HepG2 (cell line): ENCODE results near the gene DDC. TPM values are rescaled to one million over a fixed set of nuclear protein-coding genes. Genes with fewer than 3 reads are reported as not detected.

Experiments
- ADNP ChIP-seq: sonication (generic); formaldehyde crosslinking; IDR thresholded peaks from 2 replicates; pipeline ENCODE4 v1.4.0; 2020; ENCODE audit warnings: missing genetic modification reagents
- BRCA1 ChIP-seq: sonication (generic); formaldehyde crosslinking; IDR thresholded peaks from 2 replicates; pipeline ENCODE4 v1.4.0; 2020; ENCODE audit warnings: missing genetic modification reagents
- CAMTA2 ChIP-seq: sonication (generic); formaldehyde crosslinking; IDR thresholded peaks from 2 replicates; pipeline ENCODE4 v1.4.0; 2020; ENCODE audit warnings: mild to moderate bottlenecking, missing genetic modification reagents, borderline replicate concordance
- CSRNP1 ChIP-seq: sonication (generic); formaldehyde crosslinking; IDR thresholded peaks from 2 replicates; pipeline ENCODE4 v1.8.1; 2023; ENCODE audit warnings: mild to moderate bottlenecking, missing genetic modification reagents
- DNMT1 ChIP-seq: sonication (generic); formaldehyde crosslinking; IDR thresholded peaks from 2 replicates; pipeline ENCODE4 v1.5.1; 2020; ENCODE audit warnings: mild to moderate bottlenecking, missing genetic modification reagents
- GMEB1 ChIP-seq: sonication (generic); formaldehyde crosslinking; IDR thresholded peaks from 2 replicates; pipeline ENCODE4 v1.5.1; 2020; ENCODE audit warnings: missing genetic modification reagents, mild to moderate bottlenecking, borderline replicate concordance
- HNF1B ChIP-seq: sonication (generic); formaldehyde crosslinking; IDR thresholded peaks from 2 replicates; pipeline ENCODE4 v1.5.1; 2020; ENCODE audit warnings: mild to moderate bottlenecking, moderate library complexity, missing genetic modification reagents
- MYPOP ChIP-seq: sonication (generic); formaldehyde crosslinking; IDR thresholded peaks from 2 replicates; pipeline ENCODE4 v1.8.1; 2023; ENCODE audit warnings: mild to moderate bottlenecking, moderate library complexity, missing genetic modification reagents
- POLR2A ChIP-seq, 2 experiments: IDR thresholded peaks; 2 replicates each; pipeline ENCODE4 v1.6.1; 2011; ENCODE audit warnings: low read depth in 2 of 2, low read length in 2 of 2, mild to moderate bottlenecking in 1 of 2, moderate library complexity in 1 of 2; ENCODE audit not compliant: insufficient read depth in 1 of 2
- RARA ChIP-seq: IDR thresholded peaks from 2 replicates; pipeline ENCODE4 v1.6.1; 2016; ENCODE audit warnings: missing genetic modification reagents, missing compliant biosample characterization
- TCF12 ChIP-seq, 2 experiments: fragments of 450-650 bp in 1 of 2; sonication (generic) in 1 of 2; formaldehyde crosslinking in 1 of 2; IDR thresholded peaks; 2 replicates each; pipeline versions ENCODE4 v1.6.1 to v1.8.0; 2017 to 2022; ENCODE audit warnings: antibody characterized with exemption in 1 of 2, mild to moderate bottlenecking in 1 of 2, missing genetic modification reagents in 1 of 2, moderate library complexity in 1 of 2
- ZMAT3 ChIP-seq: sonication (generic); formaldehyde crosslinking; conservative IDR thresholded peaks from 2 replicates; pipeline ENCODE4 v1.7.0; 2021; ENCODE audit warnings: missing genetic modification reagents
- ZNF549 ChIP-seq: sonication (generic); formaldehyde crosslinking; IDR thresholded peaks from 2 replicates; pipeline ENCODE4 v1.5.0; 2020; ENCODE audit warnings: missing genetic modification reagents
- ZNF768 ChIP-seq: sonication (generic); formaldehyde crosslinking; IDR thresholded peaks from 2 replicates; pipeline ENCODE4 v1.4.0; 2020; ENCODE audit warnings: missing genetic modification reagents
- ZNF781 ChIP-seq: sonication (generic); formaldehyde crosslinking; IDR thresholded peaks from 2 replicates; pipeline ENCODE4 v1.5.1; 2020; ENCODE audit warnings: borderline replicate concordance, mild to moderate bottlenecking, missing genetic modification reagents; ENCODE audit errors: not compliant biosample characterization
- ZSCAN5A ChIP-seq: sonication (generic); formaldehyde crosslinking; IDR thresholded peaks from 2 replicates; pipeline ENCODE4 v1.8.0; 2022; ENCODE audit warnings: mild to moderate bottlenecking, missing genetic modification reagents, borderline replicate concordance
- polyA plus RNA-seq, 8 experiments: library from polyadenylated mRNA; depleted of rRNA in 3 of 8; stranded (reverse) in 7 of 8; unstranded in 1 of 8; fragments of >200 nt; fragmentation: Illumina TruSeq in 4 of 8; extraction: Trizol in 4 of 8; gene quantifications; 2 replicates each; pipeline versions ENCODE4 v1.2.1 to v1.2.3, GENCODE V29; 2011 to 2016; ENCODE audit warnings: low read depth in 4 of 8, missing spikeins in 1 of 8, mixed read lengths in 1 of 8; ENCODE audit not compliant: insufficient read depth in 1 of 8
- total RNA-seq, 5 experiments: library from RNA; depleted of rRNA; stranded (reverse); fragments of >200 nt; fragmentation: Illumina TruSeq; extraction: Trizol; gene quantifications; 2 replicates each; pipeline ENCODE4 v1.2.3, GENCODE V29; 2016; ENCODE audit warnings: low read depth in 1 of 5
- TF ChIP-seq, protein P1 (sequence below): sonication (generic); formaldehyde crosslinking; conservative IDR thresholded peaks from 2 replicates; pipeline ENCODE4 v1.4.0; 2020; ENCODE audit warnings: mild to moderate bottlenecking, missing genetic modification reagents, moderate library complexity

The DDC gene
- total and polyA plus RNA-seq, 2 of the 13 experiments (the other 11 are each of a cell fraction or from before 2014, with no cell fraction given): 11.7 to 93.3 TPM

- TF ChIP-seq HNF1B (CRISPR knock-in tag) (0 out of 2 replicates have a peak, but pooled peaks have one; percentile 50), ZSCAN5A (CRISPR knock-in tag) (no peak), ZNF768 (CRISPR knock-in tag) (no peak), CSRNP1 (CRISPR knock-in tag) (no peak), CAMTA2 (CRISPR knock-in tag) (no peak), TCF12 (IDR thresholded peaks at IDR 0.05) (no peak), TCF12 (CRISPR knock-in tag; IDR thresholded peaks at IDR 0.05) (no peak), ZNF549 (CRISPR knock-in tag) (no peak), ZNF781 (CRISPR knock-in tag) (no peak), MYPOP (no peak), ZMAT3 (CRISPR knock-in tag) (peak; percentile 51; the same call in 1 of the 2 replicates), BRCA1 (CRISPR knock-in tag) (no peak), RARA (CRISPR knock-in tag) (peak; percentile 64), DNMT1 (CRISPR knock-in tag) (no peak), GMEB1 (CRISPR knock-in tag) (no peak), ADNP (no peak), POLR2A (IDR thresholded peaks at IDR 0.05; ENCODE audit: insufficient read depth in 1 of 2, low read depth in 2 of 2, low read length in 2 of 2) (no peak)
- TF ChIP-seq, protein P1, sequence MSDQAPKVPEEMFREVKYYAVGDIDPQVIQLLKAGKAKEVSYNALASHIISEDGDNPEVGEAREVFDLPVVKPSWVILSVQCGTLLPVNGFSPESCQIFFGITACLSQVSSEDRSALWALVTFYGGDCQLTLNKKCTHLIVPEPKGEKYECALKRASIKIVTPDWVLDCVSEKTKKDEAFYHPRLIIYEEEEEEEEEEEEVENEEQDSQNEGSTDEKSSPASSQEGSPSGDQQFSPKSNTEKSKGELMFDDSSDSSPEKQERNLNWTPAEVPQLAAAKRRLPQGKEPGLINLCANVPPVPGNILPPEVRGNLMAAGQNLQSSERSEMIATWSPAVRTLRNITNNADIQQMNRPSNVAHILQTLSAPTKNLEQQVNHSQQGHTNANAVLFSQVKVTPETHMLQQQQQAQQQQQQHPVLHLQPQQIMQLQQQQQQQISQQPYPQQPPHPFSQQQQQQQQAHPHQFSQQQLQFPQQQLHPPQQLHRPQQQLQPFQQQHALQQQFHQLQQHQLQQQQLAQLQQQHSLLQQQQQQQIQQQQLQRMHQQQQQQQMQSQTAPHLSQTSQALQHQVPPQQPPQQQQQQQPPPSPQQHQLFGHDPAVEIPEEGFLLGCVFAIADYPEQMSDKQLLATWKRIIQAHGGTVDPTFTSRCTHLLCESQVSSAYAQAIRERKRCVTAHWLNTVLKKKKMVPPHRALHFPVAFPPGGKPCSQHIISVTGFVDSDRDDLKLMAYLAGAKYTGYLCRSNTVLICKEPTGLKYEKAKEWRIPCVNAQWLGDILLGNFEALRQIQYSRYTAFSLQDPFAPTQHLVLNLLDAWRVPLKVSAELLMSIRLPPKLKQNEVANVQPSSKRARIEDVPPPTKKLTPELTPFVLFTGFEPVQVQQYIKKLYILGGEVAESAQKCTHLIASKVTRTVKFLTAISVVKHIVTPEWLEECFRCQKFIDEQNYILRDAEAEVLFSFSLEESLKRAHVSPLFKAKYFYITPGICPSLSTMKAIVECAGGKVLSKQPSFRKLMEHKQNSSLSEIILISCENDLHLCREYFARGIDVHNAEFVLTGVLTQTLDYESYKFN (CRISPR knock-in tag): peak; percentile 82
Observed at GRCh38 chr7:50594734-50595485, 29.7 kb upstream of the DDC start (continued).
